DND-41 (cell line): ENCODE results near the gene ARNT2.

Source experiments
- EZH2 ChIP-seq: IDR thresholded peaks from 3 replicates; pipeline ENCODE4 v1.6.1; 2012; ENCODE audit warnings: borderline replicate concordance, low read depth, mild to moderate bottlenecking, moderate library complexity, low read length, inconsistent platforms; ENCODE audit not compliant: severe bottlenecking
- TF ChIP-seq, protein P1 (sequence below): IDR thresholded peaks from 2 replicates; pipeline ENCODE4 v1.5.1; 2012; ENCODE audit warnings: borderline replicate concordance, low read length, moderate library complexity, mild to moderate bottlenecking; ENCODE audit not compliant: poor library complexity, severe bottlenecking; ENCODE audit errors: extremely low read depth

DNA sequence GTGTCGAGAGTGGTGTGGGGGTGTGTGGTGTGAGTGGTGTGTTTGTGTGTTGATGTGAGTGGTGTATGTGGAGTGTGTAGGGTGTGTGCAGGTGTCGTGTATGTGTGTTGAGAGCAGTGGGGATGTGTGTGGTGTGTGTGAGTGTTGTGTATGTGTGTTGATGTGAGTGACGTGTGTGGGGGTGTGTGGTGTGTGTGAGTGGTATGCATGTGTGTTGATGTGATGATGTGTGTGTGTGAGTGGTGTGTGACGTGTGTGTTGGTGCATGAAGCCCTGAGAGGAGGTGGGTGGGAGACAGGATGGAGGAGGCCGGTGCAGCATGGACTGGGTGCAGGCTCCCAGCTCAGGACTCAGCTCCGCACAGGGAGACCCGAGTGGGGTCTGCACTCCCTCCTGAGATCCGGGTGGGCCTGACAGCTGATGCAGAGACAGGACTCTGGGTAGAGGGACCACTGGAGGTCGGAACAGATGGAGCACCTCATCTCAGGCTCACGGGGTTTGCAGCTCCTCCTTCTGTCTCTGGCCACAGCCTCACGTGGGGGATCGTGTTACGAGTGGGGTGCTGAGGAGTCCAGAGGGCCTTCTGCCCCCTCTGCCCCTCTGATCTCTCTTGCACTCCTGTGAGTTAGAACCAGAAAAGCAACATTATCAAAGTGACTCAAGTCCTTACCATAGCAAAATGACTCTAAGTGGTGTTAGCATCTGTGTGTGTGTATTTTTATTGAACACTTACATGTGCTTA, 41.3 kb downstream of the ARNT2 start:
- TF ChIP-seq, protein P1, sequence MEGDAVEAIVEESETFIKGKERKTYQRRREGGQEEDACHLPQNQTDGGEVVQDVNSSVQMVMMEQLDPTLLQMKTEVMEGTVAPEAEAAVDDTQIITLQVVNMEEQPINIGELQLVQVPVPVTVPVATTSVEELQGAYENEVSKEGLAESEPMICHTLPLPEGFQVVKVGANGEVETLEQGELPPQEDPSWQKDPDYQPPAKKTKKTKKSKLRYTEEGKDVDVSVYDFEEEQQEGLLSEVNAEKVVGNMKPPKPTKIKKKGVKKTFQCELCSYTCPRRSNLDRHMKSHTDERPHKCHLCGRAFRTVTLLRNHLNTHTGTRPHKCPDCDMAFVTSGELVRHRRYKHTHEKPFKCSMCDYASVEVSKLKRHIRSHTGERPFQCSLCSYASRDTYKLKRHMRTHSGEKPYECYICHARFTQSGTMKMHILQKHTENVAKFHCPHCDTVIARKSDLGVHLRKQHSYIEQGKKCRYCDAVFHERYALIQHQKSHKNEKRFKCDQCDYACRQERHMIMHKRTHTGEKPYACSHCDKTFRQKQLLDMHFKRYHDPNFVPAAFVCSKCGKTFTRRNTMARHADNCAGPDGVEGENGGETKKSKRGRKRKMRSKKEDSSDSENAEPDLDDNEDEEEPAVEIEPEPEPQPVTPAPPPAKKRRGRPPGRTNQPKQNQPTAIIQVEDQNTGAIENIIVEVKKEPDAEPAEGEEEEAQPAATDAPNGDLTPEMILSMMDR, result no peak
- no peak for TF ChIP-seq EZH2
